Spleen (tissue), 7 donors: ENCODE results near the gene PCARE.

ENCODE experiments used
- CTCF ChIP-seq, 11 experiments: fragments of 200-600 bp in 7 of 11; fragments of 450-650 bp in 4 of 11; sonication (generic) in 4 of 11; IDR thresholded peaks in 8 of 11; conservative IDR thresholded peaks in 3 of 11; 1 replicate in 7 of 11; 2 replicates in 4 of 11; pipeline versions ENCODE4 v1.4.0 to v1.8.0; 2016 to 2021; ENCODE audit warnings: antibody characterized with exemption in 11 of 11, inconsistent platforms in 4 of 11, mild to moderate bottlenecking in 1 of 11
- POLR2AphosphoS5 ChIP-seq, 3 donors: sonication (generic); formaldehyde crosslinking; IDR thresholded peaks; one replicate each; pipeline ENCODE4 v1.5.1; 2017; ENCODE audit warnings: antibody characterized with exemption in 3 of 3
- donor health status: DM: no; HTN: no; CAD: no; lungs with moderate emphysema.
- donor health status: DM: no; HTN: no; CAD: no.
- donor health status: DM: no; HTN: no; CAD: no.

GRCh38 chr2:29104688-29105087, 30.4 kb upstream of the PCARE start:
- TF ChIP-seq CTCF (IDR thresholded peaks at IDR 0.05 in 8 of 11, conservative IDR thresholded peaks at IDR 0.05 in 3 of 11) (no peak), POLR2AphosphoS5 (IDR thresholded peaks at IDR 0.05) (no peak)
